HCT116 (cell line): ENCODE data around the gene TAF4B. TPM values are rescaled to one million over a fixed set of nuclear protein-coding genes. Genes with fewer than 3 reads are reported as not detected.

ENCODE experiments used
- ATAC-seq: fragments of 200-7000 bp; cut with Tn5 transposase; 2 replicates; pipeline ENCODE4 v1.9.1; 2020; ENCODE audit warnings: mild to moderate bottlenecking, moderate library complexity
- BruUV-seq: library from RNA; stranded (reverse); fragments of 400-500 nt; replicated peaks from 2 replicates; lab custom pipeline; 2021; lab: Mats Ljungman, UMichigan
- CTCF ChIA-PET: fragments of 300-600 bp; sonication (Branson Sonifier 250); formaldehyde crosslinking; loops from one replicate; lab custom pipeline; 2021; ENCODE audit warnings: antibody characterized with exemption; lab: Charles Lee
- POLR2A ChIA-PET: fragments of 300-600, 350-600 bp; sonication (Branson Sonifier 250); formaldehyde crosslinking; loops from one replicate; lab custom pipeline; 2021; ENCODE audit warnings: antibody characterized with exemption; lab: Charles Lee
- RAD21 ChIA-PET, 2 experiments: fragments of 300-600 bp; sonication (Branson Sonifier 250); formaldehyde crosslinking; loops; one replicate each; lab custom pipeline; 2023; ENCODE audit warnings: low total read pairs in 2 of 2; ENCODE audit not compliant: uncharacterized antibody in 2 of 2, unreplicated experiment in 2 of 2, low non-redundant PET in 1 of 2; lab: Charles Lee
- DNase-seq: peaks from one replicate; pipeline ENCODE4 v3.0.0-alpha.2; 2010; ENCODE audit warnings: low read depth, low spot score
- H2AFZ ChIP-seq: fragments of 200-600 bp; shearing (Covaris generic), sonication (generic); 2 replicates; pipeline ENCODE4 v1.6.1; 2017; ENCODE audit warnings: low read depth, mixed run types, mixed read lengths, antibody characterized with exemption, low read length; ENCODE audit not compliant: poor library complexity, severe bottlenecking
- H3K27ac ChIP-seq: 2 replicates; pipeline ENCODE4 v1.5.1; 2012; ENCODE audit warnings: low read depth, low read length
- H3K27me3 ChIP-seq: fragments of 200-600 bp; sonication (generic); 2 replicates; pipeline ENCODE4 v1.6.1; 2016; ENCODE audit warnings: mixed run types, low read length, mixed read lengths; ENCODE audit not compliant: insufficient read depth
- H3K36me3 ChIP-seq, 2 experiments: fragments of 200-500 bp in 1 of 2; fragments of 200-600 bp in 1 of 2; sonication (Bioruptor generic) in 1 of 2; sonication (generic) in 1 of 2; 2 replicates each; pipeline versions ENCODE4 v1.5.1 to v1.6.1; 2014 to 2016; ENCODE audit warnings: low read length in 2 of 2, inconsistent platforms in 1 of 2, mixed read lengths in 1 of 2, mixed run types in 1 of 2; ENCODE audit not compliant: insufficient read depth in 2 of 2, control insufficient read depth in 1 of 2
- H3K4me1 ChIP-seq, 2 experiments: fragments of 200-600 bp in 1 of 2; sonication (generic) in 1 of 2; 2 replicates each; pipeline versions ENCODE4 v1.5.1 to v1.6.1; 2012 to 2017; ENCODE audit warnings: low read length in 2 of 2, inconsistent platforms in 1 of 2, mild to moderate bottlenecking in 1 of 2, mixed read lengths in 1 of 2, mixed run types in 1 of 2, moderate library complexity in 1 of 2; ENCODE audit not compliant: insufficient read depth in 2 of 2, control insufficient read depth in 1 of 2
- H3K4me2 ChIP-seq: fragments of 200-600 bp; sonication (generic); 2 replicates; pipeline ENCODE4 v1.6.1; 2017; ENCODE audit warnings: mixed run types, low read length, mixed read lengths
- H3K4me3 ChIP-seq, 2 experiments: fragments of 200-600 bp in 1 of 2; sonication (generic) in 1 of 2; replicated peaks in 1 of 2; 2 replicates each; pipeline ENCODE4 v1.5.1; 2011 to 2016; ENCODE audit warnings: low read length in 2 of 2, control low read depth in 1 of 2, low read depth in 1 of 2, mild to moderate bottlenecking in 1 of 2, mixed read lengths in 1 of 2, mixed run types in 1 of 2
- H3K79me2 ChIP-seq: fragments of 200-600 bp; sonication (generic); 2 replicates; pipeline ENCODE4 v1.6.1; 2017; ENCODE audit warnings: mild to moderate bottlenecking, mixed run types, low read length, moderate library complexity, mixed read lengths; ENCODE audit not compliant: insufficient read depth
- H3K9ac ChIP-seq: fragments of 200-600 bp; sonication (generic); 2 replicates; pipeline ENCODE4 v1.6.1; 2016; ENCODE audit warnings: low read length, mixed read lengths
- H3K9me2 ChIP-seq: fragments of 200-600 bp; sonication (generic), shearing (Covaris generic); 2 replicates; pipeline ENCODE4 v1.6.1; 2017; ENCODE audit warnings: mixed run types, mild to moderate bottlenecking, moderate library complexity; ENCODE audit not compliant: insufficient read depth
- H3K9me3 ChIP-seq, 2 experiments: fragments of 200-500 bp in 1 of 2; fragments of 200-600 bp in 1 of 2; sonication (Bioruptor generic) in 1 of 2; sonication (generic) in 1 of 2; 2 replicates each; pipeline ENCODE4 v1.6.1; 2014 to 2017; ENCODE audit warnings: low read length in 2 of 2, mixed read lengths in 2 of 2, inconsistent platforms in 1 of 2, low read depth in 1 of 2, mild to moderate bottlenecking in 1 of 2, mixed run types in 1 of 2, moderate library complexity in 1 of 2; ENCODE audit not compliant: control insufficient read depth in 1 of 2, insufficient read depth in 1 of 2
- H4K20me1 ChIP-seq: fragments of 200-600 bp; sonication (generic), shearing (Covaris generic); 2 replicates; pipeline ENCODE4 v1.6.1; 2017; ENCODE audit warnings: mixed run types, mild to moderate bottlenecking, moderate library complexity; ENCODE audit not compliant: insufficient read depth
- SIN3A ChIP-seq: IDR thresholded peaks from 2 replicates; pipeline ENCODE4 v1.6.1; 2012; ENCODE audit warnings: low read depth
- YY1 ChIP-seq: IDR thresholded peaks from 2 replicates; pipeline ENCODE4 v1.6.1; 2011; ENCODE audit warnings: low read length, low read depth, moderate library complexity, mild to moderate bottlenecking; ENCODE audit not compliant: insufficient replicate concordance; ENCODE audit errors: extremely low read depth
- intact Hi-C: fragments of 100-400 bp; cut with micrococcal nuclease; formaldehyde crosslinking; loops from 2 replicates; pipeline ENCODE4 v1.10.0; 2022
- total RNA-seq: library from RNA; stranded (reverse); gene quantifications from one replicate; pipeline ENCODE4 v1.2.1, GENCODE V29; 2021; ENCODE audit not compliant: unreplicated experiment
- TF ChIP-seq, protein P1 (sequence below): IDR thresholded peaks from 2 replicates; pipeline ENCODE4 v1.6.1; 2011; ENCODE audit warnings: mild to moderate bottlenecking, low read length, moderate library complexity; ENCODE audit not compliant: insufficient replicate concordance; ENCODE audit errors: extremely low read depth

TAF4B gene
- total RNA-seq, 1 experiment from 2014 or later, result 17.8 TPM

- Histone ChIP-seq H2AFZ (no peak overlapping the region), H4K20me1 (no peaks in the 10 kb centered on the region), H3K4me2 (no peak overlapping the region), H3K9ac (no peak overlapping the region), H3K4me3 (no peak overlapping the region), H3K4me1 (no peaks in the 10 kb centered on the region; a peak in 1 of 4 replicates), H3K79me2 (no peaks in the 10 kb centered on the region), H3K27ac (no peak overlapping the region), H3K27me3 (no peaks in the 10 kb centered on the region)
- CTCF ChIA-PET, result interaction anchor here (1.0 to 2.1 kb wide), 3 partner anchors 214 to 397 kb away, joined by 3 to 9 read pairs (median 3); no protein-coding TSS in a partner anchor
- ATAC-seq (no peak), DNase-seq (no peak)
- intact Hi-C loops, result loop anchor here (5.0 kb wide), 2 partner anchors 555 to 595 kb away; no protein-coding TSS in a partner anchor
- POLR2A ChIA-PET, result no interaction called here
- no peak for TF ChIP-seq SIN3A
- TF ChIP-seq, protein P1, sequence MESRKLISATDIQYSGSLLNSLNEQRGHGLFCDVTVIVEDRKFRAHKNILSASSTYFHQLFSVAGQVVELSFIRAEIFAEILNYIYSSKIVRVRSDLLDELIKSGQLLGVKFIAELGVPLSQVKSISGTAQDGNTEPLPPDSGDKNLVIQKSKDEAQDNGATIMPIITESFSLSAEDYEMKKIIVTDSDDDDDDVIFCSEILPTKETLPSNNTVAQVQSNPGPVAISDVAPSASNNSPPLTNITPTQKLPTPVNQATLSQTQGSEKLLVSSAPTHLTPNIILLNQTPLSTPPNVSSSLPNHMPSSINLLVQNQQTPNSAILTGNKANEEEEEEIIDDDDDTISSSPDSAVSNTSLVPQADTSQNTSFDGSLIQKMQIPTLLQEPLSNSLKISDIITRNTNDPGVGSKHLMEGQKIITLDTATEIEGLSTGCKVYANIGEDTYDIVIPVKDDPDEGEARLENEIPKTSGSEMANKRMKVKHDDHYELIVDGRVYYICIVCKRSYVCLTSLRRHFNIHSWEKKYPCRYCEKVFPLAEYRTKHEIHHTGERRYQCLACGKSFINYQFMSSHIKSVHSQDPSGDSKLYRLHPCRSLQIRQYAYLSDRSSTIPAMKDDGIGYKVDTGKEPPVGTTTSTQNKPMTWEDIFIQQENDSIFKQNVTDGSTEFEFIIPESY, result no peak
- TF ChIP-seq YY1, result no peak
- TF ChIP-seq, all 23 proteins: peak for 0
- RAD21 ChIA-PET, result no interaction called here
- no TSS peak for BruUV-seq
- Histone ChIP-seq H3K9me2 (no peaks in the 10 kb centered on the region), H3K36me3 (no peaks in the 10 kb centered on the region), H3K9me3 (no peaks in the 10 kb centered on the region)
These were observed 180.7 kb downstream of the TAF4B start for GRCh38 chr18:26406854-26407517.
